T-cell (primary cell): ENCODE data around the gene ZFAND2B. TPM values are rescaled to one million over a fixed set of nuclear protein-coding genes. Genes with fewer than 3 reads are reported as not detected.

ENCODE experiments used
- ATAC-seq, 4 experiments: fragments of 200-7000 bp in 3 of 4; fragments of 150-1000 bp in 1 of 4; cut with Tn5 transposase; replicated peaks in 1 of 4; 1 replicate in 3 of 4; 2 replicates in 1 of 4; pipeline ENCODE4 v1.10.0; 2021; ENCODE audit warnings: moderate library complexity in 3 of 4, mild to moderate bottlenecking in 2 of 4, moderate number of reproducible peaks in 1 of 4
- CTCF ChIA-PET, 2 donors: fragments of 300-600 bp; sonication (Branson Sonifier 250); formaldehyde crosslinking; loops; one replicate each; lab custom pipeline; 2022; ENCODE audit warnings: antibody characterized with exemption in 2 of 2; lab: Charles Lee
- POLR2A ChIA-PET, 2 donors: fragments of 300-600 bp; sonication (Branson Sonifier 250); formaldehyde crosslinking; loops; one replicate each; lab custom pipeline; 2022; ENCODE audit warnings: antibody characterized with exemption in 2 of 2; lab: Charles Lee
- DNase-seq, 35 experiments: peaks; one replicate each; pipeline versions ENCODE4 v3.0.0 to v3.0.0-alpha.2; 2013 to 2023
- H3K27ac ChIP-seq: one replicate; pipeline ENCODE4 v1.5.1; 2013; ENCODE audit warnings: low read length
- H3K27me3 ChIP-seq, 2 experiments: replicated peaks in 1 of 2; 1 replicate in 1 of 2; 2 replicates in 1 of 2; pipeline versions ENCODE4 v1.6.1 to v1.7.0; 2013; ENCODE audit warnings: low read length in 1 of 2, mixed read lengths in 1 of 2; ENCODE audit not compliant: control insufficient read depth in 2 of 2, insufficient read depth in 2 of 2; ENCODE audit errors: extremely low read depth in 1 of 2
- H3K36me3 ChIP-seq, 2 donors: 1 replicate in 1 of 2; 2 replicates in 1 of 2; pipeline versions ENCODE4 v1.6.1 to v1.7.0; 2013; ENCODE audit warnings: low read length in 1 of 2; ENCODE audit not compliant: control insufficient read depth in 2 of 2, insufficient read depth in 1 of 2; ENCODE audit errors: extremely low read depth in 1 of 2
- H3K4me1 ChIP-seq, 2 experiments: 1 replicate in 1 of 2; 2 replicates in 1 of 2; pipeline versions ENCODE4 v1.6.1 to v1.7.0; 2013; ENCODE audit warnings: low read length in 2 of 2, mixed read lengths in 1 of 2; ENCODE audit not compliant: insufficient read depth in 2 of 2, control insufficient read depth in 1 of 2; ENCODE audit errors: extremely low read depth in 1 of 2
- H3K4me3 ChIP-seq, 2 donors: 1 replicate in 1 of 2; 2 replicates in 1 of 2; pipeline versions ENCODE4 v1.5.1 to v1.7.0; 2013; ENCODE audit warnings: mild to moderate bottlenecking in 2 of 2, low read length in 1 of 2, moderate library complexity in 1 of 2; ENCODE audit not compliant: control insufficient read depth in 1 of 2; ENCODE audit errors: extremely low read depth in 1 of 2
- H3K9me3 ChIP-seq: 2 replicates; pipeline ENCODE4 v1.7.0; 2013
- H3K27ac Mint-ChIP-seq, 2 donors: one replicate each; pipeline ENCODE4 v1.8.0; 2020 to 2021; ENCODE audit warnings: mild to moderate bottlenecking in 2 of 2, mixed read lengths in 2 of 2
- H3K27me3 Mint-ChIP-seq, 2 donors: one replicate each; pipeline ENCODE4 v1.8.0; 2021 to 2022; ENCODE audit warnings: mixed read lengths in 2 of 2
- H3K36me3 Mint-ChIP-seq: one replicate; pipeline ENCODE4 v1.8.0; 2021; ENCODE audit warnings: mixed read lengths
- H3K4me1 Mint-ChIP-seq, 3 donors: one replicate each; pipeline ENCODE4 v1.8.0; 2020 to 2022; ENCODE audit warnings: mixed read lengths in 3 of 3, mild to moderate bottlenecking in 1 of 3
- H3K4me3 Mint-ChIP-seq, 3 donors: one replicate each; pipeline ENCODE4 v1.8.0; 2020 to 2022; ENCODE audit warnings: mild to moderate bottlenecking in 3 of 3, mixed read lengths in 3 of 3, moderate library complexity in 3 of 3
- H3K9me3 Mint-ChIP-seq, 3 donors: one replicate each; pipeline ENCODE4 v1.8.0; 2020 to 2022; ENCODE audit warnings: mixed read lengths in 3 of 3
- WGBS: methylation state at CpG from one replicate; pipeline ENCODE4 v1.1.5; 2013; ENCODE audit warnings: missing lambda C conversion rate; ENCODE audit not compliant: insufficient coverage; 5-methylcytosine and 5-hydroxymethylcytosine counted together
- total RNA-seq, 35 experiments: library from RNA in 6 of 35; stranded (reverse) in 6 of 35; fragments of 120-200 nt in 1 of 35; gene quantifications; one replicate each; pipeline versions ENCODE4 v1.2.1 to v1.2.4 and lab custom pipeline; 2013 to 2026

The ZFAND2B gene
- total RNA-seq, 5 donors from 2014 or later (not counting 1 experiment from before 2014, with no cell fraction given), result 61.7 to 91.6 (median 85.6) TPM

DNA sequence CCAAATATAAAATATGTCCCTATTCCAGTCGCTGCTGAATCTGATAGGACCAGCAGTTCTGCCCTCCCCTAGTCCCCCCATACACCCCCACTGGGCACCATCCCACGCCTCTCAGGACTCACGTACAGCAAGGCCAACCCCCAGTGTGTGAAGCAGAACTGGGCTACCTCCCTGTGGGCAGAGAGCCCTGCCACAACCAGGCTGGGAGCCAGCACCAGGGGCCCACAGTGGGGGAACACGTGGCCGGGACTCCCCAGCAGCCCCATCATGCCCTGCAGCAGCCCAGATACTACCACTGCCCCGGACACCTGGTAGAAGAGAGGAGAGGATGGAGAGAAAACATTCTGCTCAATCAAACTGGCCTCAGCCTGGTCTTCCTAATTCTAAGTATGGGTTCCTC is 38.1 kb upstream of the ZFAND2B start:
- DNase-seq, result no peak
- Histone ChIP-seq H3K36me3 (peaks cover 4 to 23% of the 10 kb centered on the region in 2 donors), H3K27ac (no peak overlapping the region), H3K4me1 (peaks cover 0 to 10% of the 10 kb centered on the region in 2 experiments), H3K4me3 (no peak overlapping the region), H3K9me3 (no peaks in the 10 kb centered on the region), H3K27me3 (no peaks in the 10 kb centered on the region)
- WGBS, result 94% methylated on average over 2 of the region's 6 CpGs
- peaks cover 0 to 19% (median 9%) of the 10 kb centered on the region in 3 donors for H3K4me1 Mint-ChIP-seq
- ATAC-seq, result no peak
- ChIA-PET POLR2A (no interaction called here), CTCF (no interaction called here)
- H3K36me3 Mint-ChIP-seq, result peaks cover 20% of the 10 kb centered on the region
- no peaks in the 10 kb centered on the region for H3K27me3 Mint-ChIP-seq
- H3K27ac Mint-ChIP-seq, result no peak overlapping the region
- H3K9me3 Mint-ChIP-seq, result no peaks in the 10 kb centered on the region
- no peak overlapping the region for H3K4me3 Mint-ChIP-seq

GRCh38 chr2:219168932-219169331 is 37.6 kb upstream of the ZFAND2B start:
- ChIA-PET CTCF (interaction anchor here in 1 of 2 donors (1.3 kb wide), 1 partner anchor 43 kb away, joined by 4 read pairs; no protein-coding TSS in a partner anchor), POLR2A (no interaction called here)
- peaks cover 3 to 22% (median 13%) of the 10 kb centered on the region in 3 donors for H3K4me1 Mint-ChIP-seq
- Histone ChIP-seq H3K36me3 (peaks cover 4 to 27% of the 10 kb centered on the region in 2 donors), H3K27ac (no peak overlapping the region), H3K9me3 (no peaks in the 10 kb centered on the region), H3K27me3 (no peaks in the 10 kb centered on the region), H3K4me3 (no peak overlapping the region), H3K4me1 (peaks cover 0 to 14% of the 10 kb centered on the region in 2 experiments)
- H3K9me3 Mint-ChIP-seq, result no peaks in the 10 kb centered on the region
- H3K27ac Mint-ChIP-seq, result no peak overlapping the region
- no peaks in the 10 kb centered on the region for H3K27me3 Mint-ChIP-seq
- H3K4me3 Mint-ChIP-seq, result no peak overlapping the region
- DNase-seq (no peak), ATAC-seq (no peak)
- H3K36me3 Mint-ChIP-seq, result peaks cover 21% of the 10 kb centered on the region

- Histone ChIP-seq H3K27me3 (no peaks in the 10 kb centered on the region), H3K4me3 (no peak within 1 kb of the TSS), H3K36me3 (peaks cover 4 to 39% of the 10 kb centered on the region in 2 donors), H3K4me1 (peaks cover 5 to 26% of the 10 kb centered on the region in 2 experiments), H3K9me3 (no peaks in the 10 kb centered on the region), H3K27ac (no peak within 1 kb of the TSS)
- Mint-ChIP-seq H3K4me3 (no peak within 1 kb of the TSS), H3K9me3 (no peaks in the 10 kb centered on the region), H3K27ac (no peak within 1 kb of the TSS), H3K36me3 (peaks cover 30% of the 10 kb centered on the region), H3K4me1 (peaks cover 14 to 34% (median 24%) of the 10 kb centered on the region in 3 donors), H3K27me3 (no peaks in the 10 kb centered on the region)
- no peak for ATAC-seq
- POLR2A ChIA-PET, result no interaction called here
- WGBS, result 94% methylated on average over 3 of the region's 10 CpGs
- DNase-seq, result no peak
- CTCF ChIA-PET, result interaction anchor here (0.6 to 2.6 kb wide), 9 partner anchors 10 to 125 kb away, joined by 3 to 32 read pairs (median 4); partner anchors contain the start of genes NHEJ1 (in 1 of the 2) and ZFAND2B (in 1 of the 2)
Observed at GRCh38 chr2:219169930-219170654, 36.5 kb upstream of the ZFAND2B start, which contains the start of gene SLC23A3. SLC23A3 (minus strand) TSS chr2:219170029; CDS start chr2:219169984, 45 bp downstream.

DNA sequence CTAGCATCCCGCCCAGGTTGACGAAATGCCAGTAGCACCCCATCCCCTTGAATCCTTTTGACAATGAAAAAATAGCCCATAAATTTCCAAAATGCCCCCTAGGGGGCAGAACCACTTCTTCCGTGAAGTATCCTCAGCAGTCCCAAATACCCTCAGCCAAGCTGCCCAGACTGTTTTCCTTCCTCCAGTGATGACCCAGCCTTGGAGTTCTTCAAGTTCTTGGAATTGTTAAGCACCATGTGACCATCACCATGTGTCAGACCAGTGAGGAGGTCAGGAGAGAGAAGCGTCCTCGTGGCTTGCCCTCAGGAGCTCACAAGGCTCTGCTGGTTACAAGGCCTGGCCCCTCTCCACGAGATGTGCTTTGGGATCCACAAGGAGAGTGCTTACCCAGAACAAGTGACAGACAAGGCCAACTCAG is 35.3 kb upstream of the ZFAND2B start:
- POLR2A ChIA-PET, result no interaction called here
- ATAC-seq (peak in 3 of 4 experiments; percentile 56 to 77 (median 69)), DNase-seq (peak in 16 of 35 experiments; percentile 12 to 69 (median 23))
- Histone ChIP-seq H3K27me3 (no peaks in the 10 kb centered on the region), H3K27ac (peak overlapping the region; percentile 24), H3K4me3 (no peak overlapping the region), H3K9me3 (no peaks in the 10 kb centered on the region), H3K4me1 (peaks cover 12 to 36% of the 10 kb centered on the region in 2 experiments), H3K36me3 (peaks cover 4 to 39% of the 10 kb centered on the region in 2 donors)
- Mint-ChIP-seq H3K27ac (peak overlapping the region; percentile 9 to 34), H3K27me3 (no peaks in the 10 kb centered on the region), H3K9me3 (no peaks in the 10 kb centered on the region), H3K4me1 (peaks cover 25 to 45% (median 34%) of the 10 kb centered on the region in 3 donors), H3K4me3 (no peak overlapping the region), H3K36me3 (peaks cover 30% of the 10 kb centered on the region)
- CTCF ChIA-PET, result interaction anchor here (0.8 to 2.6 kb wide), 10 partner anchors 8 to 124 kb away, joined by 3 to 32 read pairs (median 4); partner anchors contain the start of gene ZFAND2B (in 1 of the 2)
- 72% methylated on average over 6 of the region's 6 CpGs for WGBS

DNA sequence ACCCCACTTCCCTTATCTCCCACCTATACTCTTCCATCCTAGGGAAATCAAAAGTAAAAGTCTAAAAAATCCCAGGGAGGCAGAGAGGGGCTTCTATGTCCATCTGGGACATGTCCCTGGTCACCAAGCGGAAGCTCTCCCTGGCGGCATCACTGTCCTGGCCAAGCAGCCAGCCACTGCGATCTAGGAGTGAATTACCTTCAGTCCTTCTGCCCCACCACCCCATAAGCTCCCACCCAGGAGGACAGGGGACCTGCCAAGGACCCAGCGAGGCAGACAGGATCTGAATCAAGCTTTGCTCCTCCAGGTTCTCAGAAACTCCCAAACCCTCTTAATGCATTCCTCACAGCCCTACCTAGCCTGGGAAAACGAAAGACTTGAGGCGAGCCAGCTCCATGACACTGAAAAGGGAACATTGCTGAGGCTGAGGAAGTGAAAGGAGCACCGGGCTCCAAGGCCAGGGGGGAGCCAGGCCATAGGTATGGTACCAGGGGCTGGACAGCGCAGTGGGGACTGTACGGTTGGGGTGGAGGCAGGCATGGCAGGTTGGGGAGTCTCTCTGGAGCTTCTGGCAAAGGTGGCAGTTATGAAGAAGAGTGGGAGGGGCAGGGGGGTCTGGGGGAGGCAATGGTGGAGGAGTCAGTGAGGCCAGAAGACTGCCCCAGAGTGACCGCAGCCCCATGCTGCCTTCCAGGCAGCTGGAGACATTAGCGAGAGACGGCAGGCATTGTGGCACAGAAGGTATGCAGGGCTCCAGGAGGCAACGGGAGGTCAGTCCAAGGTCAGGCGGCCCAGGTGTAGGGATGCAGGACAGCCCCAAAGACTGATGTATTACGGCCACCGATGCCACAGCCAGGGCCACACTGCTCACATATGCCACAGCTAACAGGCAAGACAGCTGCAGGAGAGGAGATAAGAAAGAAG is 34.1 kb upstream of the ZFAND2B start:
- peaks cover 4 to 39% of the 10 kb centered on the region in 2 donors for H3K36me3 ChIP-seq
- peaks cover 14 to 43% of the 10 kb centered on the region in 2 experiments for H3K4me1 ChIP-seq
- H3K27ac ChIP-seq, result no peak overlapping the region
- DNase-seq (no peak), ATAC-seq (no peak)
- no peaks in the 10 kb centered on the region for H3K9me3 ChIP-seq
- H3K27me3 ChIP-seq, result no peaks in the 10 kb centered on the region
- H3K36me3 Mint-ChIP-seq, result peaks cover 30% of the 10 kb centered on the region
- peaks cover 31 to 49% (median 39%) of the 10 kb centered on the region in 3 donors for H3K4me1 Mint-ChIP-seq
- WGBS, result 91% methylated on average over 13 of the region's 16 CpGs
- CTCF ChIA-PET, result interaction anchor here (0.6 to 2.6 kb wide), 9 partner anchors 8 to 295 kb away, joined by 3 to 32 read pairs (median 5); partner anchors contain the start of gene ZFAND2B (in 1 of the 2)
- no peak overlapping the region for H3K4me3 Mint-ChIP-seq
- no peaks in the 10 kb centered on the region for H3K9me3 Mint-ChIP-seq
- H3K27ac Mint-ChIP-seq, result peak overlapping the region; percentile 23 to 39
- POLR2A ChIA-PET, result interaction anchor here in 1 of 2 donors (0.7 kb wide), 1 partner anchor 32 kb away, joined by 5 read pairs; no protein-coding TSS in a partner anchor
- H3K27me3 Mint-ChIP-seq, result no peaks in the 10 kb centered on the region
- no peak overlapping the region for H3K4me3 ChIP-seq
